NOMO-1 (cell line): ENCODE results near the gene FERMT3.
"Not testable (repeated sequence)": the region's sequence is repeated elsewhere in the genome, so short reads cannot be mapped to it uniquely, and the experiment has no call there.

Experiments used
- DNase-seq, 2 experiments: peaks; one replicate each; lab custom pipeline; 2025; ENCODE audit not compliant: unreplicated experiment in 2 of 2; lab: John Stamatoyannopoulos, UW

FERMT3 gene

DNA sequence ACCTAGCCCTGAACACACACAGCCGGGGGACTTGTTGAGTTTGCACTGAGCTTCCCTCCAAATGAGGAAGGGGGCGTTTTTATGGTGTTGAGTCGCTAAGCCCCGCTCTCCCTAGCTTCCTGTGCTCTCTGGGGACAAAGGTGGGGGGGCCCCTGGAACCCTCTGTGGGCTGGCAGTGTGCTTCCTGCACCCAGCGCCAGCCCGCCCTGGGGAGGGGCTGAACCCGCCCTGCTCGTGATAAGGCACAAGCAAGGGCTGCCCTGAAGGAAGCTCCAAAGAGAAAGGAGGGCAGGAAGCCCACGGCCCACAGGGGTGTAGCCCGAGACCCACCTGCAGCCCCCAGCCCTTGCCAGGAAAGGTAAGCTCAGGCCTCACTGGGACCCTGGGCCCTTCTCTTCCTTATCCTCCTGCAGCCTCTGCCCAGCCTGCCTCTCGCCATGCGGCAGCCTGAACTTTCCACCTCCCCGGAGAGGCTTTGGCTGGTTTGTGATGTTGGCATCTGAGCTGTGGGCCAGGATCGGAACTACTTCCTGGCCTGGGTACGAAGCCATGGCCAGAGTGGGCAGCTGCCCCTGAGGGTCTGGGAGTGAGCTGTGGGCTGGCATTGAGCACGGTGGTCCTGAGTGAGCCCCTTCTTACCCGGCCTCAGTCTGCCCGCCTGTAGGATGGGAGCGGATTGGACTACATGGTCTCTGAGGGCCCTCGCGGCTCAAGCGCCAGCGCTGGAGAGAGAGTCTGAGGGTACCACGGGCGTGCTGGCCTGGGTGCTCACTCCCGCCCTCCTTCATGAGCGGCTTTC lies at the start of gene FERMT3:
TSS of gene FERMT3 (plus strand) at position 265 of the 799 bp plus-strand sequence. CDS start 644 bp downstream, outside the sequence.
- peak; percentile 50 to 77 for DNase-seq

DNA sequence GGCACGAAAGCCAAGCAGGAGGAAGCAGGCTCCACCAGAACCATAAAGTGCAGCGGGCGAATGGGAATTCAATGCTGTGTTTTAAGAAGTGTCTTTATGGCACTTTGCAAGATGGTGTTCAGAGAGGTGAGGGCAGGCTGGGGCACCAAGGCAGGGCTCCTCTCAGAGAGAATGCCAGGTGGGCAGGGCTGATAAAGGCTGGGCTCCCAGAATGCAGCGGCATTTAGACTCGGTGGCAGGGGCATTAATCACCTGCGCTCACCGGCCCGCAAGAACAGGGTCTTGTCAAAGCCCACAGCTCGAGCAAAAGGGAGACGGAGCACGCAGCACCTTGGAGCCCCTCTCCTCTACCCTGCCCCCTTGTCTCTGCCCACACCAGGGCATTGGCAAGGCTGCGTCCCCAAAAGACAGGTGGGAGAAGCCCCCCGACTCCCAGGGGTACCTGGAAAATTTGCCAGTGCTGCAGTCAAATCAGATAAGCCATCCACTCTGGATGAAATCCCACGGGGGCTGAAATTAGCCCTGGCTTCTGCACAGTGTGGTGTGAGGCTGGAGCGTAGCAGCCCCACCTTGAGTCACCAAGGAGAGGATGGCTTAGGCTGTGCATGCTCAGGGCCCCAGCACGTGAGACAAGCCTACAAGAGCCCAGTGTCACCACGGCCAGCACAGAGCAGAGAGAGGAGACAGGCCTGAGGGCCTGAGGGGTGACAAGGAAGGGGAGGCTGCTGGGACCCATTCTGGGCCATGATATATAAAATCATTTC lies 48.7 kb upstream of the FERMT3 start:
- DNase-seq, result no peak

DNA sequence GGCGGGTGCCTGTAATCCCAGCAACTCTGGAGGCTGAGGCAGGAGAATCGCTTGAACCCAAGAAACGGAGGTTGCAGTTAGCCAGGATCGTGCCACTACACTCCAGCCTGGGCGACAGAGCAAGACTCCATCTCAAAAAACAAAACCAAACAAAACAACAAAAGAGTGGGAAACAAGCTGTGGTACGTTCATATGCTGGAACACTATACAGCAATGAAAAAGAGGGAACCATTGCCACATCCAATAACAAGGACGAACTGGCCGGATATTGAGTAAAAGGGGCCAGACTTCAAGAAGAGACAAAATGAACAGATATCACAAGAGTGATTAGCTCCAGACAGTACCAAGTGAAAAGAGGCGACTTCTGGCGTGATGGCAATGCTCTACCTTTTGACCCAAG lies 45.5 kb upstream of the FERMT3 start:
- DNase-seq, result no peak

DNA sequence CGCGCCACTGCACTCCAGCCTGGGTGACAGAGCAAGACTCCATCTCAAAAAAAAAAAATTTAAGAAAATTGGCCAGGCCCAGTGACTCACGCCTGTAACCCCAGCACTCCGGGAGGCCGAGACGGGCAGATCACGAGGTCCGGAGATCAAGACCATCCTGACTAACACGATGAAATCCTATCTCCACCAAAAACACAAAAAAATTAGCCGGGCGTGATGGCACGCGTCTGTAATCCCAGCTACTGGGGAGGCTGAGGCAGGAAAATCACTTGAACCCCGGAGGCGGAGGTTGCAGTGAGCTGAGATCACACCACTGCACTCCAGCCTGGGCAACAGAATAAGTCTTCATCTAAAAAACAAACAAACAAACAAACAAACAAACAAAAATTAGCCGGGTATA lies 43.8 kb upstream of the FERMT3 start:
- not testable (repeated sequence) for DNase-seq

DNA sequence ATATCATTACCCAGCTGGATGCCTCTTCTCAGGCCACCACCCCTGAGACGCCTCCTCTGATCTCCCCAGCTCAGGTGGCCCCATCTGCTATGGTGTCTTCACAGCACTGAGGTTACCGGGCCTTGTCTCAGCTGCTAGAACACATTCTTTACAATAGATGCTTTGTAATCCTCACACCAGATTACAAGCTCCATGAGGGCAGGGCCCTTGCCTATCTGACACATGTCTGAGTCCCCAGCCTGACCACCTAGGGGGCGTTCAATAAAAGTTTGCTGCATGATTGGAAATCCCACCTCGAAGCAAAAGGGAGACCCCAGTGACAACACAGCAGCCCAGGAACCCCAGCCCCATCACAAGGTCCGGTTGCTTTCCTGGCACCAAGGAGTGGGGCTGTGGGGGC lies 42.6 kb upstream of the FERMT3 start:
- no peak for DNase-seq

DNA sequence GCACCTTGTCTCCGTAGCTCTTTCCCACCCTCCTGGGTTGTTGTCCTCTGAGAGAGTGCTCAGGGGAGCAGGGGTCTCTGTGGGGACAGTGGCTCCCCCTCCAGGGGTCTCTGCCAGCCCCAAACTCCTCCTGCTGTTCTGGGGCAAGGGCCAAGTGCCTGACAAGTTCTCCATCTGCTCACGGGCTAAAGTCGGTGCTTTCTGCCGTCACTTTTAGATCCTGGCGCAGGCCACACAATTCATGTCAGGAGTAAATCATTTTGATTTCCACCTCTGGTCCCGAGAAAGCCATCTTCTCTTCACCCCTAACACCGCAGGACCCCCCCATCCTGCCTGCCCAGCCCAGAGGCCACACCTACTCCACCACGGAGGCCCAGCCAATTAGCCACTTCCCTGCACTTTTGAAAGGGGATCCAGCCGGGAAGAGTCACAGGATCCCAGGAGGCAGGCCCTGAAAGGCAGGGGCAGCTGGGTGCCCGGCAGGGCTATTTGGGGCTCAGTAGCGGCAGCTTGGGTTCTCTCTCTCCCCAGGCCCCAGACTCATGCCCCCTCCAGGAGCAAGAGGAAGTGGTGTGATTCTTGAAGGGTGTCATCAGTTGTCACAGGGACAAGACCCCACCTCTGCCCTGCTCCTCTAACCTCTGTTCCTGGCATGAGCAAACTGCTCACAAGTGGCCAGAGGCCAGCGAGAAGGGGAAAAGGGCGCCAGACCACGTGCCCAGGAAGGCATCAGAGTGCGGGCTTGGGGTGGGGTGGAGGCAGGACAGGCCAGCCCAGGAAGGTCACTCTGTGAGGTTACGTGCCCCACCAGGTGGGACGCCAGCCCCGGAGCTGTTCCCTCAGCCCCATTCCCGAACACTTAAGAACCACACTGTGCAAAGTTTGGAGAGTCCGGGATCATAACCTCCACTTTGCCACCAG lies 41.9 kb upstream of the FERMT3 start:
- peak; percentile 18 to 26 for DNase-seq

DNA sequence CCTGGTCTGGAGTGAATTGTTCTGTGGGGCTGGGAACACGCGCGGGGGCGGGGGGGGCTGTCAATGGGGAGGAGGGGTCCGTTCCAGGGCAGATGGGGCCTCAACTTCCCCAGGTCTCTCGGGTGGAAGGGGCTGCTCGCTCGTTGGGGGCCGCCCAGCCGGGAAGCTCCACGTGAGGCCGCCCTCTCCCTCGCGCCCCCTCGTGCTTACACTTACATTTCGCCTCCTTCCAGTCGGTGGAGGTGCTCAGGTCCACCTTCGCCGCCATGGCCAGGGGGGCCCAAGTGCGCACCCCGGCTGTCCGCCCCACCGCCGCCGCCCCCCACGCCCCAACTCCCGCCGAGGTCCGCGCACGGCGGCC lies 41.1 kb upstream of the FERMT3 start:
- DNase-seq, result no peak

DNA sequence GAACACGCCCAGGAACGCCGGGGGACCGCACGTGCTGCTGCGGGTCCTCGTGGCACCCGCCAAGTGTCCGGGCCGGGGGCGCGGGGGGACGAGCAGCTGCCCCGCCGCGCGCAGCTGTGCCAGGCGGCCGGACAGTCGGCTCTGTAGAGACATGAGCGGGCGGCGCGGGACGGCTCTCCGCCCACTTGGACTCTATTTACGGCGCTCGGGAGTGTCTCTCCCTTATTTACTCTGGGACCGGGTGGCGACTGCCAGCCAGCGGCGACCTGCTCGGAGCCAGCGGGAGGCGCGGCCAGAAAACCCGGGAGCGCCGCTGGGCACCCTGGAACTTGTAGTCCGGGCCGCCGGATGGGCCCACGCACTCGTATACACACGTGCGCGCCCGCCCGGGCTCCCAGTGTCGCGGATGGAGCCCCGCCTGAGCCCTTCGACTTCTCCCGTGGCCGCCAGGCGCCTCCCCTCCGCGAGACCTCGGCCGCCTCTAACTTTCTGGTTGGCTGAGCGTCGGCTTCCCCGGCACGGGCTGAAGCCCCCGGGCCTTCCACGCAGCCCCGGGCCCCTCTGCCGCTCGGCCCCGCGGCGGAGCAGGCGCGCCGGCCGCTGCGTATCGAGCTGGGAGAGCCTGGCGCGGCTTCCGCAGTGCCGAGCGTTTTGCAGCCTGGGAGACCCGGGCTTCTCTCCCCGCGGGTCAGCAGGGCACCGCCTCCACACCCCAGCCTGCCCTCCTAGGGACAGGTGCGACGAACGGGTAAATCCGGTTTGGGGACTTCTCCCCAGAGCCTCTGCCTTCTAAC lies 40.5 kb upstream of the FERMT3 start, which contains the start of gene MACROD1:
TSS of gene MACROD1 (minus strand) at position 272 of the 794 bp plus-strand sequence. CDS start at position 153, 119 bp downstream.
- peak; percentile 80 to 85 for DNase-seq

DNA sequence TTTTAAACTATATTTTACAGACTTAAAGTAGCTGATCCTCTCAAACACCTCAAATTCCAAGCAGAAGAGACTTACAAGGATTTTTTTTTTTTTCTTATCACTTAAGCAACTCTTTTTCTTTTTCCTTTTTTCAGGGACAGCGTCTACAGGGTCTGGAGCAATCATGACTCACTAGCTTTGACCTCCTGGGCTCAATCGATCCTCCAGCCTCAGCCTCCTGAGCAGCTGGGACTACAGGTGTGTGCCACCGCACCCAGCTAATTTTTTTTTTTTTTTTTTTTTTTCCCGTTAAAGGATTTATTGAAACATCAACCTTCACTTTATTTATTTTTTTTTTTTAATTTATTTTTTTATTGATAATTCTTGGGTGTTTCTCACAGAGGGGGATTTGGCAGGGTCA lies 36.1 kb upstream of the FERMT3 start:
- DNase-seq, result no peak

DNA sequence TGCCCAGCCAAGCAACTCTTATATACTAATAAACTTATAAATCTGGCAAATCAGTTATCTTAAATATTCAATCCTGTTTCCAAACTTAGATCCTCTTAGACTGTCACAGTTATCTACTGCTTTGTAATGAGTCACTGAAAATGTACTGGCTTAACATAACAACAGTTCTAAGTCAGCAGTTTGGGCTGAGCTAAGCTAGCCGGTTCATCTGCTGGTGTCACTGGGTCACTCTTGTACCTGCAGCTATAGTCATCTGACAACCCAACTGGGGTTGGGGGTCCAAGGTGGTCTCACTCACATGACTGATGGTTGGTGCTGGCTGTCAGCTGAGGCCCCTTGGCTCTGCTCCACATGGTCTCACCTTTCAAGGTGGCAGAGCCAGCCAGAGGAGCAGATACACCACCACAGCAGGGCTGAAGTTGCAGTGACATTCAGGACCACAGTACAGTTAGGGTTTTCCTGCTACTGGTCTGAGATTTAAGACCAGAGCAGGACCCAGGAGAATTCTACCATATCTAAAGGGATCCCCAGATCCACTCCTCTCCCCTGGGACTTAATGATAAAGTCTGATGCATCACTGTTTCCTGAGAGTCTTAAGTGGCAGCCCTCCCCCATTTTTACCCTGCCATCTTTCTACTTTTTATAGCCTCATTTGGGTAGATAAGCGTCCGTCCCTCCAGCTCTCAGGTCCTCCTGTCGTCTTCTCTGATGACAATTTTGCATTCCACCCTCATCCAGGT lies 32.7 kb upstream of the FERMT3 start:
- DNase-seq, result no peak

DNA sequence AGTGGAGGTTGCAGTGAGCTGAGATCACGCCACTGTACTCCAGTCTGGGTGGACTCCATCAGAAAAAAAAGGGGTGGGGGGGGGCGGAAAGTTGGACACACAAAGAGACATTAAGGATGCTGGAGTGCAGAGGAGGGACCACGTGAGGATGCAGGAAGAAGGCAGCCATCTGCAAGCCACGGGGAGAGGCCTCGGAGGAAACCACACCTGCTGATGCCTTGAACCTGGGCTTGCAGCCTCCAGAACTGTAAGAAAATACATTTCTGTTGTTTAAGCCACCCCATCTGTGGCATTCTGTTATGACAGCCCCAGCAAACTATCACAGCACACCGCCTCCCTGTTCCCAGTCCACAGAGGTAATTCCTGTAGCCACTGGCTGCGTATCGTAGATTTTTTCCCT lies 29.8 kb upstream of the FERMT3 start:
- no peak for DNase-seq

DNA sequence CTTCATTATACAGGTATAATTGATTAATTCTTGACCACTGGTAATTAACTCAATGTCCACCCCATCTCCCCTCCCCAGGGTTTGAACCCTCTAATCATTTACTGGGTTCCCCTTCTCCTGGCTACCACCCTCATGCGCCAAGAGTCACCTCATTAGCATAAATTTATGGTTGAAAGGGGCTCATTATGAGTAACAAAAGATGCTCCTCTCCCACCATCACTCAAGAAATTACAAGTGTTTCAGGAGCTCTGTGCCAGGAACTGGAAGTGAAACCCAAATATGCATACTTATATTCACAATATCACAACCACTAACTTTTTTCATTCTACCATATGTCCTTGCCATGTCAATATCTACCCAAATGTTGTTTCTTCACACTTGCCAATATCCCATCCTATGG lies 28.3 kb upstream of the FERMT3 start:
- no peak for DNase-seq

DNA sequence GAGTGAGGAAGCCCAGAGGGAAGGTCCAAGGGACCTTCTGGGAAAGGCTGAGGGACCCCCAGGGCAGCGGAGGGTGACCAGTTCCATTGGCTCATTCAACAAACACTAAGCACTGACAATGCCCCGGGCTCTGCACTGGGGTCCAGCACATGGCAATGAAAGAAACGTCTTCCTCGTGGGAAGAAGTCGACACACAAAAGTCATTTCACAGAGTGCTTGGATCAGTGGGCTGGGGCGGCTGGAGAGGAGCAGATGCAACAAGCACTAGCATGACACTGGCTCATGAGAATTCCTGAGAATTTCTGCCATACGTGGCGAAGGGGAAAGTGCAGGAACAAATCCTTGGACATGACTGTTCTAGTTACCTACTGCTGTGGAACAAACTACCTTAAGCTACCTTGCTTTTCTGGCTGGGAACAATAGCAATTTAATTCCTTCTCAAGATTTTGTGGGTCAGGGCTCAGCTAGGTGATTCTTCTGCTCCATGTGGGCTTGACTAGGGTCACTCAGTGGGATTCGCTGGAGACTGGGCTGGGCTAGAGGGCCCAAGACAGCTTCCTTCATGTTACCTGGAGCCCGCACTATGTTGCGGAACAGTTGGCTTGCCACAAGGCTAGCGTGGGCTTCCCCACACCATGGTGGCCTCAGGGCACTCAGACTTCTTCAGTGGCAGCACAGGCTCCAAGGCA lies 27.4 kb upstream of the FERMT3 start:
- no peak for DNase-seq

DNA sequence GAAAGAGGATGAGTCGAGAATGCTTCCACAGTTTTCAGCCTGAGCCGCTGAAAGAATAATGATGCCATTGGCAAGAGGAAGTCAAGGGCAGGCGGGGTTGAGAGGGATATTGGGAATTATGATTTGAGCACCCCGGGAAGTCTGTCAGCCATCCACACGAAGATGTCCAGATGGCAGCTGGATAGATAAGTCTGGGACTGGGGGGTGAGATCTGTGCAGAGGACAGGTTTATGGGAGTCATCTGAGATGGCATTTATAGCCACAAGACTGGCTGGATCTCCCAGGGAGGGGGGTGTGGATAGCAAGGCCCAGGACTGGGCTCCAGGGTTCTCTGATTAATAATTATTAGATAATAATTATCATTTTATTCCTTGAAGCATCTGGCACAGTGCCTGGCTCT lies 25.6 kb upstream of the FERMT3 start:
- no peak for DNase-seq

DNA sequence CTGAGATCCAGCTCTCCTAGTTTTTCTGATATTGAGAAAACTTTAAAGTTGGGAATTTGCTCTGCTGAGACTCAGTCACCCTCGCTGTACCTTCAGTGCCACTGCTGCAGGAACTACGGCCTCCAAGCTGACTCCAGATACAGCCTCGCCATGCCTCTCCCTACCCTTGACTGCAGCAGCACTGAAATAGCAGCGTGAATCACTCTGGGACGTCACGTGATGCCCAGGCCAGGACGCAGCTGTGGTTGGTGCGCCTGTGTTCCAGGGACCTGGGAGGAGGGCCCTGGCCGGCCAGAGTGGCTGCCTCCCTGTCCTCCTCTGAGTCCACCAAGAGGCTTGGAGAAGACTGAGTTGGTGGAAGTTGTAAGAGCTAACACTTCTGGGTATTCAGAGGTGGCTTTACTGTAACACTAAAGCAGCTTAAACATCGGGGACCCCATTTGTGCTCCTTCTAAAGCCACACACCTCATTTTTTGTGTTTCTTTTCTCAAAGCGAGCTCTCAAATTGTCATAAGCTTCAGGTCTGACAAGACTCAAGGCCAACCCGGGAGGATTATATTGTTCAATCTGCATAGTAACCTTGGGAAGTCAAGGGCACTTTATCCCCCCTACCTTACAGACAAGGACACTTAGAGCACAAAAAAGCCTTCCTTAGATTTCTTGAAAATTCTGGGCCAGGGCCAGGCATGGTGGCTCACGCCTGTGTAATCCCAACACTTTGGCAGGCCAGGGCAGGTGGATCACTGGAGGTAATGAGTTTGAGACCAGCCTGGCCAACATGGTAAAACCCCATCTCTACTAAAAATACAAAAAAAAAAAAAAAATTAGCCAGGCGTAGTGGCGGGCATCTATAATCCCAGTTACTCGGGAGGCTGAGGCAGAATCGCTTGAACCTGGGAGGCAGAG lies 24.8 kb upstream of the FERMT3 start:
- DNase-seq, result peak; percentile 87 to 88

DNA sequence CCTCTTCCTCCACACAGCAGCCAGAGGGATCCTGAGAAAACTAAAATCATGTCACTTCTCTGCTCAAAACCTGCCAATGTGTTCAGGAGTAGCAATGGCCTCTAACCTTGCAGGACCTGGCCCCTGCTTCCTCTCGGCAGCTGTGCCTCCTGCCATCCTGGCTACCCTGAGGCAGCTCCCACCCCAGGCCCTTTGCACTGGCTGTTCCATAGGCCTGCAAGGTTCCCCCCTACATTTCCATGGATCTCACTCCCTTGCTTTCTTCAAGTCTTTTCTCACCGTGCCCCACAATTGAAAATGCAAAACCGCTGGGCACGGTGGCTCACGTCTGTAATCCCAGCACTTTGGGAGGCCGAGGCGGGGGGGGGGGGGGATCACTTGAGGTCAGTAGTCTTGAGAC lies 22.6 kb upstream of the FERMT3 start:
- no peak for DNase-seq

DNA sequence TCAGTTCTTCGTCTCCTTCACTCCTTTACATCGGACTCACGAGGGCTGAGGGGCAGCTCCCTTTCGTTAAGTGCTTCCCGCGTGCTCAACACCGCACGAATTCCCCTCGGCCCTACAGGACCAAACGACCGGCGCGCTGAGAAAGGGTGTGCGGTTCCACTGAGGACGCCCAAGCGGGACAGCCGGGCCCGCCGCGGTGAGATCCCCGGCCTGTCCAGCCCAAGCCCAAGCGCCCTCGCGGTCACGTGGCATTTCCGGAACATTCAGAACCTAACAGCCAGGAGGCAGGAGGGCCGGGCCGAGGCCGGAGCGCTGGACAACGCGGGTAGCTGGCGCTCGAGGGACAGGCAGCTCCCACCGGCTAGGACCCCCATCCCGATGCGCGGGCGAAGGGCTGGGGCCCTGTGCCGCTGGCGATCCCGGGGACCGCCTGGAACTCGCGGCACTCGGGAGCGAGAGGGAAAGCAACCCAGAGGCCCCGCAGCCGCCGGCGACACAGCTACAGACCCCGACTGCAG lies 21.3 kb upstream of the FERMT3 start:
- DNase-seq, result peak; percentile 43 to 59
